SHP77 treated with DMSO at 0.1 percent for 48 hours (cell line): Measurements from ENCODE around the gene MEGF9.
A peak's percentile ranks its signal among the peaks of the same experiment; 100 is the strongest.
"Not testable (repeated sequence)": the region's sequence is repeated elsewhere in the genome, so short reads cannot be mapped to it uniquely, and the experiment has no call there.

Experiments
- DNase-seq: peaks from one replicate; lab custom pipeline; 2025; lab: John Stamatoyannopoulos, UW

MEGF9 gene

GRCh38 chr9:120714088-120714845 lies at the start of gene MEGF9:
Gene MEGF9, minus strand, starts transcription at chr9:120714470. Its CDS starts 112 bp downstream, at chr9:120714358.
- peak; percentile 82 for DNase-seq

- DNase-seq = no peak
These were observed 46.7 kb upstream of the MEGF9 start for GRCh38 chr9:120761006-120761405.

GRCh38 chr9:120759755-120760400 lies 45.6 kb upstream of the MEGF9 start:
- DNase-seq = no peak

GRCh38 chr9:120758544-120758943 lies 44.3 kb upstream of the MEGF9 start:
- no peak for DNase-seq

- DNase-seq = no peak
These were observed 43.0 kb upstream of the MEGF9 start for GRCh38 chr9:120757026-120757913.

- DNase-seq = no peak
These were observed 42.3 kb upstream of the MEGF9 start for GRCh38 chr9:120756531-120756930.

GRCh38 chr9:120755810-120756434 lies 41.7 kb upstream of the MEGF9 start:
- peak; percentile 3 for DNase-seq

- no peak for DNase-seq
These were observed 40.8 kb upstream of the MEGF9 start for GRCh38 chr9:120755044-120755443.

- no peak for DNase-seq
These were observed 36.2 kb upstream of the MEGF9 start for GRCh38 chr9:120750421-120750820.

GRCh38 chr9:120746366-120746765 lies 32.1 kb upstream of the MEGF9 start:
- DNase-seq = not testable (repeated sequence)

- DNase-seq = no peak
These were observed 31.0 kb upstream of the MEGF9 start for GRCh38 chr9:120745278-120745677.

GRCh38 chr9:120742951-120743416 lies 28.7 kb upstream of the MEGF9 start:
- DNase-seq = no peak

GRCh38 chr9:120741701-120742100 lies 27.4 kb upstream of the MEGF9 start:
- DNase-seq = no peak

GRCh38 chr9:120741191-120741590 lies 26.9 kb upstream of the MEGF9 start:
- no peak for DNase-seq

- no peak for DNase-seq
These were observed 25.9 kb upstream of the MEGF9 start for GRCh38 chr9:120740132-120740531.

- no peak for DNase-seq
These were observed 23.3 kb upstream of the MEGF9 start for GRCh38 chr9:120737416-120738165.

- no peak for DNase-seq
These were observed 22.6 kb upstream of the MEGF9 start for GRCh38 chr9:120736881-120737280.

- DNase-seq = no peak
These were observed 21.3 kb upstream of the MEGF9 start for GRCh38 chr9:120735415-120736126.

GRCh38 chr9:120734607-120735410 lies 20.5 kb upstream of the MEGF9 start:
- DNase-seq = no peak

GRCh38 chr9:120733190-120733589 lies 18.9 kb upstream of the MEGF9 start:
- no peak for DNase-seq
